ENCODE measurements around the gene RILPL2.
"Not testable (repeated sequence)": the region's sequence is repeated elsewhere in the genome, so short reads cannot be mapped to it uniquely, and the experiment has no call there.

Gene RILPL2

GRCh38 chr12:123379391-123379790, 57.1 kb downstream of the RILPL2 start:
- DNase-seq: no peak

DNA sequence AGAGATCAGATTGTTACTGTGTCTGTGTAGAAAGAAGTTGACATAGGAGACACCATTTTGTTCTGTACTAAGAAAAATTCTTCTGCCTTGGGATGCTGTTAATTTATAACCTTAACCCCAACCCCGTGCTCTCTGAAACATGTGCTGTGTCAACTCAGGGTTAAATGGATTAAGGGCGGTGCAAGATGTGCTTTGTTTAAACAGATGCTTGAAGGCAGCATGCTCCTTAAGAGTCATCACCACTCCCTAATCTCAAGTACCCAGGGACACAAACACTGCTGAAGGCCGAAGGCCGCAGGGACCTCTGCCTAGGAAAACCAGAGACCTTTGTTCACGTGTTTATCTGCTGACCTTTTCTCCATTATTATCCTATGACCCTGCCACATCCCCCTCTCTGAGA, 64.1 kb downstream of the RILPL2 start:
- not testable (repeated sequence) for DNase-seq

GRCh38 chr12:123371667-123372368, 64.7 kb downstream of the RILPL2 start:
- not testable (repeated sequence) for DNase-seq

DNA sequence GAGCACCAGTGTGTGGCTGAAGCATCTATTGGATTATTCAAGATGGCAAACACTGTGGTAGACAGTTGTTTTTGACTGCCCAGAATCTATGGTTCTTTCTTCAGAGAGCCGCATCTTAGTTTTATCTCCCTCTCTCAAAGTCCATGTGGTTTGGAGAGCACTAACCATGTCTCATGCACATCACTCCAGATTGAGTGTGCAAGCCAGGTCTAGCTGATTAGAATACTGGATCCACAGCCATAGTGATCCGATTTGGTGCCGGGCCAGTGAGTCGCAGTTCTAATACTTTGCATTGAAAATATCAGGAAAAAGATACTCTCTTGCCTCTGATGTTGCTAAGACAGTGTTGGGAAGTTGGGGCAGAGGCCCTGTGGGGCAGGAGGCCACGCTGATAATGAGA, 67.3 kb downstream of the RILPL2 start:
- no peak for DNase-seq

DNA sequence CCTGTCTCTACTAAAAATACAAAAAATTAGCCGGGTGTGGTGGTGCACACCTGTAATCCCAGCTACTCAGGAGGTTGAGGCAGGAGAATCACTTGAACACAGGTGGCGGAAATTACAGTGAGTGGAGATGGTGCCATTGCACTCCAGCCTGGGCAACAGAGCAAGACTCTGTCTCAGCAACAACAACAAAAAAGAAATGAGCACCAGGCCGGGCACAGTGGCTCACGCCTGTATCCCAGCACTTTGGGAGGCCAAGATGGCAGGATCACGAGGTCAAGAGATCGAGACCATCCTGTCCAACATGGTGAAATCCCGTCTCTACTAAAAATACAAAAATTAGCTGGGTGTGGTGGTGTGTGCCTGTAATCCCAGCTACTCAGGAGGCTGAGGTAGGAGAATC, 68.1 kb downstream of the RILPL2 start:
- not testable (repeated sequence) for DNase-seq

- no peak for DNase-seq
Measured at GRCh38 chr12:123367511-123367910, 69.0 kb downstream of the RILPL2 start.

Data from NCI-H2081 treated with DMSO at 0.1 percent for 48 hours (cell line).